ENCODE results near the gene MAP9. TPM values are rescaled to one million over a fixed set of nuclear protein-coding genes. Genes with fewer than 3 reads are reported as not detected.

Gene MAP9
- total and polyA plus RNA-seq, 2 experiments from 2014 or later = 16.0 to 33.7 TPM

Small RNAs within 50 kb of the gene (small RNA-seq; reads per million reads assigned to genes)
- gene AC097467.4 (ENCODE audit: low replicate concordance) = not detected
- gene YWHAEP4 (ENCODE audit: low replicate concordance) = not detected

Other genes with a start within 250 kb of the MAP9 start
- 0.47 and 0.59 TPM in 2 replicates for gene NPY2R, start 168.3 kb downstream of the MAP9 start, total RNA-seq (2014; rRNA removed; shearing (Covaris generic))
- 0.16 and 0.26 TPM in 2 replicates for gene NPY2R, start 168.3 kb downstream of the MAP9 start, polyA plus RNA-seq (2016; fragmentation: Nextera tagmentation; extraction: Ambion mirVana)

Measured in GM23338 (cell line).